HuH-7 (cell line): ENCODE measurements around the gene ZRANB3.
A peak's percentile ranks its signal among the peaks of the same experiment; 100 is the strongest.
"Not testable (repeated sequence)": the region's sequence is repeated elsewhere in the genome, so short reads cannot be mapped to it uniquely, and the experiment has no call there.

Experiments used
- DNase-seq: peaks from one replicate; pipeline ENCODE4 v3.0.0; 2011; ENCODE audit warnings: low spot score

Gene ZRANB3

DNA sequence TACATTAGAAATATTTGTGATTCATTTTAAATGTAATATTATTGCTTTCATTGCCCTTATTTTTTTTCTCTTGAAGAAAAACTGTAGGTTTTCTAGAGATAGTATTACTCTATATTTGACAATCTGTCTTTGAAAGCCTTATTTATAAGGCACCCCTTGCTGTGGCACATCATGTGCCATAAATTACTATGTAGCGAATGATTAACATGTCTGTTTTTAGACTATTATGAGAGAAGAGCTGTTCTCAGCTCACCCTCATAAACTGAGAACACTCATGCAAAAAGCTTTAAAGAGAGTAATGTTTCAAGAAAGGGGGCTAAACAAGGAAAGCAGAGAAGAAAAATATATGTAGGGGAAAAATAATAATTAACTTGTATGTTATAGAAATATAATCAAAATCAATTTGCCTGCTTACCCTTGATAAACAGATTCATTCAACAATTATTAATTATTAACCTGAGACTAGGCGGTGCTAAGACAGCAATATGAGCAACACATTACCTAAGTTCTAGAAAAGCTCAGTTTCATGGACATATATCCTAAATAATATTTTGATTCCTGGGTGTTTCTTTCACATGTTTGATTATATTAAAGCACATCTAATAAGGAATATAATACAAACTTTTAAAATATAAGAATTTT, 409.9 kb downstream of the ZRANB3 start:
- peak; percentile 23 for DNase-seq

- no peak for DNase-seq
Observed at GRCh38 chr2:135119582-135119981, 411.4 kb downstream of the ZRANB3 start.

DNA sequence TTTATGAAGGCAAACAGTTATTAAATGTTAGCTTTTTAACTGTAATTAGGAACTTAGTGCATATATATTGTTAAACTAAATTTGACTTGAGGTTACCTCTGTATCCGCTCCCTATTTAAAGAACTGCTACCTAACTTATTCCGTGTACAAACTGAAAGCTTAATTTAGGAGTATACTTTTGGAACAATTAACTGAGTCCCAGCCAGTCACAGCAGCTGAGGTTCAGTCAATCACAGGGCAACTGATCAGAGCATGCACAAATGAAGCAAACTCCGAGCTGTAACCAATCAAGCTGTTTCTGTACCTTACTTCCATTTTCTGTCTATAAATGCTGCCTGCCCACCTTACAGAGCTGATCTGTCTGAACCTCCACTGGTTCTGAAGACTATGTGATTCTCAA, 417.7 kb downstream of the ZRANB3 start:
- DNase-seq, result no peak

DNA sequence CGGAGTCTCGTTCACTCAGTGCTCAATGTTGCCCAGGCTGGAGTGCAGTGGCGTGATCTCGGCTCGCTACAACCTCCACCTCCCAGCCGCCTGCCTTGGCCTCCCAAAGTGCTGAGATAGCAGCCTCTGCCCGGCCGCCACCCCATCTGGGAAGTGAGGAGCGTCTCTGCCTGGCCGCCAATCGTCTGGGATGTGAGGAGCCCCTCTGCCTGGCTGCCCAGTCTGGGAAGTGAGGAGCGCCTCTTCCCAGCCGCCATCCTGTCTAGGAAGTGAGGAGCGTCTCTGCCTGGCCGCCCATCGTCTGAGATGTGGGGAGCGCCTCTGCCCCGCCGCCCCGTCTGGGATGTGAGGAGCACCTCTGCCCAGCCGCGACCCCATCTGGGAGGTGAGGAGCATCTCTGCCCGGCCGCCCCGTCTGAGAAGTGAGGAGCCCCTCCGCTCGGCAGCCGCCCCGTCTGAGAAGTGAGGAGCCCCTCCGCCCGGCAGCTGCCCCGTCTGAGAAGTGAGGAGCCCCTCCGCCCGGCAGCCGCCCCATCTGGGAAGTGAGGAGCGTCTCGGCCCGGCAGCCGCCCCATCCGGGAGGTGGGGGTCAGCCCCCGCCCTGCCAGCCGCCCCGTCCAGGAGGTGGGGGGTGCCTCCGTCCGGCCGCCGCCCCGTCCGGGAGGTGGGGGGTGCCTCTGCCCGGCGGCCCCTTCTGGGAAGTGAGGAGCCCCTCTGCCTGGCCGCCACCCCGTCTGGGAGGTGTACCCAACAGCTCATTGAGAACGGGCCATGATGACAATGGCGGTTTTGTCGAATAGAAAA, 425.3 kb downstream of the ZRANB3 start:
- not testable (repeated sequence) for DNase-seq

- DNase-seq, result no peak
Observed at GRCh38 chr2:135103843-135104242, 427.2 kb downstream of the ZRANB3 start.

DNA sequence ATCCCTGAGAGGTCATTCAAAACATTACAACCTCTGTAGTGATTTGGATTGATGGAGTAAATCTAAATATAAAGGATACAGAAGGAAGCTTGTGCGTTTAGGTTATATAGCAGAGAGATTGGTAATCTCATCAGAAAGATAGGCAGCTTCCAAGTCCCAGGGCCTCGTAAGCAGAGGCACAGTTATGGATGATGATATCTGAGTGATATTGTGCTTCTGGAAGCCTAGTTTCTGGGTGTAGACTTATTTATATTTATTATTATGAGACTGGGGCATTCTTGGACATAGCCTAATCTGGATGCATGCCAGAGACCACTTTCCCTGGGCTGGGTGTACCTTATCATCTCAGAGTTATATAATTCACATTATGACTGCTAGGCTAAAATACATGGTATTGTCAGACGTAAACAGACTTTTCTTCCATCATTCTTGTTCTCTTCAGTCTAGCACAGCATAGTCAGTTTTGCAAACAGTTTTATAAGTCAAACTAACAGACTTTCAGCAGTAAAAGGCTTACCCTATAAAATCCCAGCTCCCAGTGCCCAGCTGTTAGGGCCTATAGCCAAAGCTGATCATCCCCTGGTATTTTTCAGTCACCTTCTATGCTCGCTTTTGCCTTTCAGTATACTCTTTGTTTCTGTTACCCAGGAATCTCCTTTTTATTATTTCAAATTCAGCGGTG, 431.1 kb downstream of the ZRANB3 start:
- no peak for DNase-seq

GRCh38 chr2:135097532-135098231, 433.3 kb downstream of the ZRANB3 start:
- DNase-seq, result no peak

- DNase-seq, result no peak
Observed at GRCh38 chr2:135096665-135097446, 434.2 kb downstream of the ZRANB3 start.

GRCh38 chr2:135095591-135095990, 435.4 kb downstream of the ZRANB3 start:
- DNase-seq, result no peak

DNA sequence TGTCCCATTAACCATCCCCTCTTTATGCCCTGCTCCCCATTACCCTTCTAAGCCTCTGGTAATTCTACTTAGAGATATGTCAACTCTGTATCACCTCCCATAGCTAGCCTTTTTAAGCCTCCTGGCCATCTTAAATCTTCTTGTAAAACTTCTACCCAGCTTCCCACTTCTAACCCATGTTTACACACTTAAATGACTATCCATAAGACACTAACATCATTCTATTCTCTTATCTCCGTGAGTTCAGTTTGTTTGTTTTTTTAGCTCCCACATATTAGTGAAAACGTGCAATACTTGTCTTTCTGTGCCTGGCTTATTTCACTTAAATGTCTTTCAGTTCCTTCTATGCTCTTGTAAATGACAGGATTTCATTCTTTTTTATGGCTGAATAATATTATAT, 436.5 kb downstream of the ZRANB3 start:
- DNase-seq, result no peak

DNA sequence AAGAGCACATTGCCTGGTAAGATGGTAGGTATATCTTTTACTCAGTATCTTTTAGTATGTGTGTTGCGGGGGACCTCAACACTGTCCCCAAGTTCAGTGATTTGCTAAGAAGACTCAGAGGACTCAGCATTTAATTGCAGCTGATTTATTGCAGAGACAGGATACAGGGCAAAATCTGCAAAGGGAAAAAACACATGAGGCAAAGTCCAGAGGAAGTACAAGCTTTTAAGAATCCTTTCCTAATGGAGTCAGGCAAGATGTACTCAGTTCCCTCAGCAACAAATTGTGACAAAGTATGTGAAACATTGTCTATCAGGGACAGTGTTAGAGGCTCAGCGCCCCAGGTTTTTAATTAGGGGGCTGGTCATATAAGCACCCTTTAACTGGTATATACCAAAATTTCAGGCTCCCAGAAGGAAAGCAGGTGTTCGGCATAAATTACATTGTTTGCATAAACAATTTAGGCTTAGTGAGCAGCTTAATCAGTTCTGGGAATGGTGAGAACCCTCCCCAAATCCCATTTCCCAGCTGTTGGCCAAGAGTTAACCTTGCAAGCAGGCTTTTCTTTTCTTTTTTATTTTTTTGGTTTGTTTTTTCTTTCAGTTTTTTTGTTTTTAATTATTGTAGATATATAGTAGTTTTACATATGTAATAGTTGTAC, 437.2 kb downstream of the ZRANB3 start:
- DNase-seq, result peak; percentile 30

GRCh38 chr2:135093193-135093592, 437.8 kb downstream of the ZRANB3 start:
- no peak for DNase-seq

- DNase-seq, result peak; percentile 26
Observed at GRCh38 chr2:135091681-135092080, 439.3 kb downstream of the ZRANB3 start.

DNA sequence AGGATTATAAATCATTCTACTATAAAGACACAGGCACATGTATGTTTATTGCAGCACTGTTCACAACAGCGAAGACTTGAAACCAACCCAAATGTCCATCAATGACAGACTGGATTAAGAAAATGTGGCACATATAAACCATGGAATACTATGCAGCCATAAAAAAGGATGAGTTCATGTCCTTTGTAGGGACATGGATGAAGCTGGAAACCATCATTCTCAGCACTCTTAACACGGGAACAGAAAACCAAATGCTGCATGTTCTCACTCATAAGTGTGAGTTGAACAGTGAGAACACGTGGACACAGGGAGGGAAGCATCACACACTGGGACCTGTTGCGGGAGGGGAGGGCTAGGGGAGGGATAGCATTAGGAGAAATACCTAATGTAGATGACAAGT, 441.4 kb downstream of the ZRANB3 start:
- not testable (repeated sequence) for DNase-seq
